Renal pelvis (tissue), 4 donors: ENCODE data around the gene TMEM248. TPM values are rescaled to one million over a fixed set of nuclear protein-coding genes. Genes with fewer than 3 reads are reported as not detected.
A peak's percentile ranks its signal among the peaks of the same experiment; 100 is the strongest.
"Not testable (repeated sequence)": the region's sequence is repeated elsewhere in the genome, so short reads cannot be mapped to it uniquely, and the experiment has no call there.

ENCODE experiments used
- DNase-seq: peaks from one replicate; pipeline ENCODE4 v3.0.0-alpha.2; 2013
- polyA plus RNA-seq, 3 donors: library from polyadenylated mRNA; unstranded; fragments of 120-200 nt; gene quantifications; one replicate each; pipeline ENCODE4 v1.2.1, GENCODE V29; 2013; ENCODE audit not compliant: insufficient read length in 3 of 3

Gene TMEM248
- polyA plus RNA-seq, 3 donors = 68.7 to 78.2 (median 72.5) TPM

- no peak for DNase-seq
Measured at GRCh38 chr7:66904063-66904593, 16.9 kb upstream of the TMEM248 start.

GRCh38 chr7:66905278-66905677, 15.7 kb upstream of the TMEM248 start:
- DNase-seq = no peak

DNA sequence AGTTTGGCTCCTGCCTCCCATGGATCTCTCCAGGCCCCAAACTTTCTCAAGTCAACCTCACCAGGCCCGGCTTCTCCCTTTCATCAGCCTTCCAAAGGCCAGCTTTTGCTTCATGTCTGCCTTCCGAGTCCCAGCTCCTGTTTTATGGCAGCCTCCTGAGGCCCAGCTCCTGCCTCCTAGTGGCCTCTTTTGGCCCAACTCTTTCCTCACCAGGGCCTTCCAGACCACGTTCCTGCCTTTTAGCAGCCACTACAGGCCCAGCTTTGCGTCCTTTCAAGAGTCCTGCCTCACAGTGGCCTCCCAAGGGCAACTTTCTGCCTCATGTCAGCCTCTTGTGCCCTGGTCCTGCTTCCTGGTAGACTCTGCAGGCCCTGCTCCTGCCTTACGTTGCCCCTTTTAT, 15.3 kb upstream of the TMEM248 start:
- no peak for DNase-seq

- no peak for DNase-seq
Measured at GRCh38 chr7:66907731-66908130, 13.3 kb upstream of the TMEM248 start.

DNA sequence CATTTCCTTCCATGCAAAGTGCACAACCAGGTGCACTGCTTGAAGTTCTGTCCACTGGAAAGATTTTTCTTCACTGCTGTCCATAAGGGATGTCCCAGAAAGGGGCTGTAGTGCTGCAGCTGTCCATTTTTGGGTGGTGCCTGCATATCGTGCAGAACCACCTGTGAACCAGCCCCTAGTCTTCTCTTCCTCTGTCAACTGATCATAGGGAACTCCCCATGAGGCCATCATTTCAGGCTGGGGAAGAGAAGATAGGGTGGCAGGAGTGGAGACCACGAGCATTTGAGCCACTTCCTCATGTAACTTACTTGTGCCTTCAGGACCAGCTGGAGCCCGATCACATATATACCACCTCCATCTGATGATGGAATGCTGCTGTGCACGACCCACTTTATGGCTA, 12.4 kb upstream of the TMEM248 start:
- DNase-seq = not testable (repeated sequence)

- no peak for DNase-seq
Measured at GRCh38 chr7:66910789-66911188, 10.2 kb upstream of the TMEM248 start.

DNA sequence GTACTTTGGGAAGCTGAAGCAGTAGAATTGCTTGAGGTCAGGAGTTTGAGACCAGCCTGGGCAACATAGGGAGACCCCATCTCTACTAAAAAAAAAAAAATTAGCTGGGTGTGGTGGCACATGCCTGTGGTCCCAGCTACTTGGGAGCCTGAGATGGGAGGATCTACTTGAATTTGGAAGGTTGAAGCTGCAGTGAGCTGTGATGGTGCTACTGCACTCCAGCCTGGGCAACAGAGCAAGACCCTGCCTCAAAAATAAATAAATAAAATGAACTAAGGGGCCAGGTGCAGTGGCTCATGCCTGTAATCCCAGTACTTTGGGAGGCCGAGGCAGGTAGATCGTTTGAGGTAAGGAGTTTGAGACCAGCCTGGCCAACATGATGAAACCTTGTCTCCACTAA, 9.8 kb upstream of the TMEM248 start:
- not testable (repeated sequence) for DNase-seq

GRCh38 chr7:66912195-66912594, 8.8 kb upstream of the TMEM248 start:
- DNase-seq = no peak

DNA sequence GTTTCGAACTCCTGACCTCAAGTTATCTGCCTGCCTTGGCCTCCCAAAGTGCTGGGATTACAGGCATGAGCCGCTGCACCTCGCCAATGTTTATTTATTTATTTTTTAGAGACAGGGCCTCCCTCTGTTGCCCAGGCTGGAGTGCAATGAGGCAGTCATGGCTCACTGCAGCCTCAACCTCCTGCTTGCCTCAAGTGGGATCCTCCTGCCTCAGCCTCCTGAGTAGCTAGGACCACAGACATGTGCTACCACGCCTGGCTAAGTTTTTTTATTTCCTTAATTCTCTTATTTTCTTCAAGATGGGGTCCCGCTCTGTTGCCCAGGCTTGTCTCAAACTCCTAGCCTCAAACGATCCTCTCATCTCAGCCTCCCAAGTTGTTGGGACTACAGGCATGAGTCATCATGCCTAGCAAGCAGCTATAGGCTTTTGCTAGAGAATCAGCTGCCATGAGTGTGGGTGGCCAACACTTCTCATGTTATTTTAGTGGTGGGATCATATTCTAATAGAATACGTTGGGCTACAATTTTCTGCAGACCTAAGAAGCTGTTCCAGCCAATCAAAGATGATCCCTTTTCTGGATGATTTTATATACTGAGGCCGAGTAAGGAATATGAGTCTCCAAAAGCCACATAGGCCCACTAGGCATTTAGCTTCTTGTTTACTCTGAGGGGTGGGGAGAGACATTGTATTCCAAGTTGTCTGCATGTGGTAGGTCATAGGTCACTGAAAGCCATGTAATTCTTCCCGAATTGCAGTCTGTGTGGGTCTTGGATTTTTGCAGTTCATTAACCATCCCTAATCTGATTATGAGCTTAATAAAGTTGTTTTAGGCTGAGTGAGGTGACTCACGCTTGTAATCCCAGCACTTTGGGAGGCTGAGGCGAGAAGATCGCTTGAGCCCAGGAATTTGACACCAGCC, 7.6 kb upstream of the TMEM248 start:
- DNase-seq = no peak

DNA sequence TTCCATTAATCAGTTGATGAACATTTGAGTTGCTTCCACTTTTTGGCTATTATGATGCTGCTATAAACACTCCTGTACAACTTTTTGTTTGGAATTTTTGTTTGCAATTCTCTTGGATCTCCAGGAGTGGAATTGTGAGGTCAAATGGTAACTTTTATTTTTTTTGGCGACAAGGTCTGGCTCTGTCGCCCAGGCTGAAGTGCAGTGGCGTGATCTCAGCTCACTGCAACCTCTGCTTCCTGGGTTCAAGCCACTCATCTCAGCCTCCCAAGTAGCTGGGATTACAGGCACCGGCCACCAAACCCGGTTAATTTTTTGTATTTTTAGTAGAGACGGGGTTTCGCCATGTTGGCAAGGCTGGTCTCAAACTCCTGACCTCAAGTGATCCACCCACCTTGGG, 3.1 kb upstream of the TMEM248 start:
- DNase-seq = not testable (repeated sequence)

DNA sequence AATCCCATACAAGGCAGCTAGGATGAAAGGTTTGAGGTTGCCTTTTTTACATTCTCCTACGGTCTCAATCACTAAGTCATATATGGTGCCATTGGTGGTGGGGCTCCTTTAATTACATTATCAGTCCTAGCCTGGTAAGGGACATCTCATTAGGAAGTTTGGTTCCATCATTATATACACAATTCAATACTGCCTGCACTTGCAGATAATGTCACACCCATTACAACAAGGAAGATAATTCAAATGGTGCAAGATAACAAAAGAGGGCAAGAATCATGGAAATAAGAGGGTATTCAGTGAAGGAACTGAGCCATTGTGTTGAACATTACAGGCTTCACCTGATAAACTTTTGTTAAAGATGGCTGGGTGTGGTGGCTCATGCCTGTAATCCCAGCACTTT, 1.7 kb upstream of the TMEM248 start:
- no peak for DNase-seq

DNA sequence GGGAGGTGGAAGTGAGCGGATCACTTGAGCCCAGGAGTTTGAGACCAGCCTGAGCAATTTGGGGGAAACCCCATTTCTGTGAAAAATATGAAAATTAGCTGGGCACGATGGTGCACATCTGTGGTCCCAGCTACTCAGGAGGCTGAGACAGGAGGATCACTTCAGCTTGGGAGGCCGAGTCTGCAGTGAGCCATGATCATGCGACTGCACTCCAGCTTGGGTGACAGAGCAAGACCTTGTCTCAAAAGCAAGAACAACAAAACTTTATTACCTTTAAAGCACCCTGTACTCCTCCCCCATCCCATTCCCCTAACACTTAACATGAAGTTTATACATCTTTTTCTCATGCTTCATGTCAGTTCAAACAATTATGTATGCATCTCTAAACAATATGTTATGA, 1.3 kb upstream of the TMEM248 start:
- DNase-seq = no peak

DNA sequence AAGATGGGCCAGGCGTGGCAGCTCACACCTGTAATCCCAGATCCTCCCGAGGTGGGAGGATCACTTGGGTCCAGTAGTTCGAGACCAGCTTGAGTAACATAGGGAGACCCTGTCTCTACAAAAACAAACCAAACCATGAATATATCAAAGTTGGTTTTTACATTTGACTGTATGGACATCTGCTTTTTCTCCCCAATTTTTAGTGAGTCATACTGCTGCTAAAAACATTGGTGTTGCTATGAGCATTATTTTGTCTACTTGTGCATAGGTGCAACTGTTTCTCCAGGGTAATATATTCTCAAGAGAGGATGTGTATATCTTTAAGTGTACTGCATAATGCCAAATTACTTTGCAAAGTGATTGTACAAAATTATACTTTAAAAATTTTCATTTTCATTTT, 769 bp upstream of the TMEM248 start:
- DNase-seq = no peak

- peak; percentile 40 for DNase-seq
Measured at GRCh38 chr7:66921396-66921917, 432 bp downstream of the TMEM248 start.

DNA sequence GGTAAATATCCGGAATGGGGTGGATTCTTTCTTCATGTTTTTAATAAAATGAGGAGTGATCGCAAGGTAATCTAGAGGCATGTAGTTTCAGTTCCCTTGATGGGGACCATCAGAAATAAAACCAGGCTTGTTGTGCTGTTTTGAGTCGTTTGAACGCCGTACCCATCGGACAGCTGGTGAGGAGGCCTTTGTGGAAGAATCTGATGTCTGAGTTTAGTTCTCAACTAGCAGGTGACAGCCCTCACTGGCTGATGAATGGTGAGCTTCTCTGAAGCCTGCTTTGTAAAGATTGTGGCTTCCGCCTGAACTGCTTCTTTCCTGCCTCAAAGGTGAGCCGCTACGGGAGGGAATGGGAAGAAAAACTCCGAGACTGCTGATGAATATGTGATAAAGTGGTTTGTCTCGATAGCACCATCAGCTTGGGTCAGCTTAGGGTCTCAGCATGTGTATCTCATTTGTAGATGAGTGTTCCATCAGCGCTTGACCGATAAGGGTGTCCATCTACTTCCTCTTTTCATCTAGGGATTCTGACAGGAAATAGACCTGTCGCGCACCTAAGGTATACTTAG, 977 bp downstream of the TMEM248 start:
- DNase-seq = peak; percentile 14

DNA sequence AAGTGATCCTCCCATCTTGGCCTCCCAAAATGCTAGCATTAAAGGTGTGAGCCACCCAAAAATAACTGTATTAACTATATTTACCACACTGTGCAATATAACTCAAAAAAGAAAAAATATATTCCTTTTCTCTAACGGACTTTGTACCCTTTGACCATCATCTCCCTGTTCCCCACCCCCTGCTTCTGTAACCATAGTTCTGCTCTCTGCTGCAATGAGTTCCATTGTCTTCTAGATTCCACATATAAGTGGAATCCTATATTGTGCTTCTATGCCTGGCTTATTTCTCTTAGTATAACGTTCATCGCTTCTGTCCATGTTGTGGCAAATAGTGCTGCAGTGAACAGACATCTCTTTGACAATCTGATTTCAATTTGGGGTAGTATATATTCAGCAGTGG, 4.2 kb downstream of the TMEM248 start:
- DNase-seq = no peak

GRCh38 chr7:66927348-66927948, 6.4 kb downstream of the TMEM248 start:
- no peak for DNase-seq

DNA sequence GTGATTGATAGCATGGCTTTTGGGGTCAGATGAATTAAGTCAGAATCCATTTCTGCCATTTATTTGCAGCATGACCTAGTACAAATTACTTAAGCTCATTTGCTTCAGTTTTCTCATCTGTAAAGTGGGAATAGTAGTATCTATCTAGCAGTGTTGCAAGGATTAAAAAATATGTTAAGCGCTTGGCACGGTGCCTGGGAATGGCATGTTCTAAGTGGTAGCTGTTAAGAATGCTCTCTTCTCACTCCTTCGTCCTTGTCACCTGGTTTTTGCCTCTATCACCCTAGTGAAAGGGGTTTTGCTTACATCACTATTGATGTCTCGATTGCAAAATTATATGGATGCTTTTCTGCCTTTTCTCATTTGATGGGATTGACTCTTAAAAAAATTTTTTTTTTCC, 7.4 kb downstream of the TMEM248 start:
- DNase-seq = no peak

- DNase-seq = no peak
Measured at GRCh38 chr7:66929165-66929564, 8.1 kb downstream of the TMEM248 start.

DNA sequence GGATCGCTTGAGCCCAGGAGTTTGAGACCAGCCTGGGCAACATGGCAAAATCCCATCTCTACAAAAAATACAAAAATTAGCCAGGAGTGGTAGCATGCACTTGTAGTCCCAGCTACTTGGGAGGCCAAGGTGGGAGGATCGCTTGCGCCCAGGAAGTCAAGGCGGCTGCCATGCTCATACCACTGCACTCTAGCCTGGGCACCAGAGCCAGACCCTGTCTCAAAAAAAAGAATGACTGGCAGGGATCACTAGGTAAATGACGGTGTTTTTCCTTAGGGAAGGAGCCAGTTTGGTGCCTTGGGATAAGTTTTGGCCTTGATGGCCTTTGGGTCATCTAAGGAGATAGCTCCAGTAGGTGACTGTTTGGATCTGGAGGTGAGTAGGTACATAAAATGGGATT, 8.9 kb downstream of the TMEM248 start:
- no peak for DNase-seq

- DNase-seq = peak; percentile 17
Measured at GRCh38 chr7:66930341-66930740, 9.3 kb downstream of the TMEM248 start.

- no peak for DNase-seq
Measured at GRCh38 chr7:66933469-66933868, 12.4 kb downstream of the TMEM248 start.

GRCh38 chr7:66937940-66938339, 16.9 kb downstream of the TMEM248 start:
- DNase-seq = no peak
